ENCODE results near the gene ARMC12.

DNA sequence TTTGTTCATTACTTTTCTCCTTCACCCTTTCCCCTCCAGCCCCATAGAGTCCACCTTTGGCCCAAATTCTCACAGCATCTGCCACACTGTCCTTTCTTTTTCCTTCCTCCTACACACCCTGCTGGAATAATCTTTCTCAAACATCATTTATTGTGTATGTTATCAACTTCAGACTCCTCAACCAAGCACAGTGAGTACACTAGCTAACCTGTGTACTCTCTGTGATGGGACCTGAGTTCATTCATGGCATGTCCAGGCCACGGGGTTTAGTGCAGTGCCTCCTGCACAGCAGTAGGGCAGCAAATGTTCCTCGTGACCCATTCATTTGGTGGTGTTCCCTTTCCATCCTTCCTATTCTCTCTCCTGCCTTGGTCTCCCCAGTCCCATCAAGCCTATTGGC is 7.1 kb upstream of the ARMC12 start:
- TF ChIP-seq, protein P1, sequence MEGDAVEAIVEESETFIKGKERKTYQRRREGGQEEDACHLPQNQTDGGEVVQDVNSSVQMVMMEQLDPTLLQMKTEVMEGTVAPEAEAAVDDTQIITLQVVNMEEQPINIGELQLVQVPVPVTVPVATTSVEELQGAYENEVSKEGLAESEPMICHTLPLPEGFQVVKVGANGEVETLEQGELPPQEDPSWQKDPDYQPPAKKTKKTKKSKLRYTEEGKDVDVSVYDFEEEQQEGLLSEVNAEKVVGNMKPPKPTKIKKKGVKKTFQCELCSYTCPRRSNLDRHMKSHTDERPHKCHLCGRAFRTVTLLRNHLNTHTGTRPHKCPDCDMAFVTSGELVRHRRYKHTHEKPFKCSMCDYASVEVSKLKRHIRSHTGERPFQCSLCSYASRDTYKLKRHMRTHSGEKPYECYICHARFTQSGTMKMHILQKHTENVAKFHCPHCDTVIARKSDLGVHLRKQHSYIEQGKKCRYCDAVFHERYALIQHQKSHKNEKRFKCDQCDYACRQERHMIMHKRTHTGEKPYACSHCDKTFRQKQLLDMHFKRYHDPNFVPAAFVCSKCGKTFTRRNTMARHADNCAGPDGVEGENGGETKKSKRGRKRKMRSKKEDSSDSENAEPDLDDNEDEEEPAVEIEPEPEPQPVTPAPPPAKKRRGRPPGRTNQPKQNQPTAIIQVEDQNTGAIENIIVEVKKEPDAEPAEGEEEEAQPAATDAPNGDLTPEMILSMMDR (IDR thresholded peaks at IDR 0.05), result peak in 2 of 5 experiments; percentile 32 to 40
- peak; percentile 76 for TF ChIP-seq POLR2A (IDR thresholded peaks at IDR 0.05)

All from transverse colon (tissue), 3 donors.